D721Med (cell line): ENCODE data around the gene GALNT18.

ENCODE experiments used
- DNase-seq: peaks from one replicate; pipeline ENCODE4 v3.0.0; 2011; ENCODE audit warnings: low spot score; ENCODE audit not compliant: insufficient read length
- FAIRE-seq: peaks from 2 replicates; lab custom pipeline; 2011; peaks lifted over from hg19 to GRCh38; lab: Jason Lieb, UNC
- CTCF ChIP-seq: IDR thresholded peaks from 2 replicates; pipeline ENCODE4 v1.5.1; 2012; ENCODE audit warnings: mild to moderate bottlenecking, control low read depth; ENCODE audit not compliant: insufficient read depth; ENCODE audit errors: missing control alignments

The GALNT18 gene

DNA sequence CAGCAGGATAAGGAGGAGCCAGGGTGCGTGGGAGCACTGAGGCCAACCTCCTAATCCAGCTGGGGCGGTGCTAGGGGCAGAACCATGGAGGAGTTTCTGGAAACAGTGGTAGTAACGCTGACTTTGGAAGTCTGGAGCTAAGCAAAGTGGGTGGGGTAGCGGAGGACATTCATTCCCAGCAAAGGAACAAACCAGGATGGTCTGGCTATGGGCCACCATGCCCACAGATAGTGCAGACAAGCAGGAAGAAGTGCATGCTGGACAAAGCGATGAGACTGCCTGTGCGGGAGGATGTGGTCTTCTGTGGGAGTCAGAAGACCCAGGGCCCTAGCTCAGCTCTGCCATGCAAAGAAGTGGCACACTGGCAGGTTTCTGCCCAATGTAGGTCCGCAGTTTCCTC is 197.1 kb downstream of the GALNT18 start:
- TF ChIP-seq CTCF: no peak

DNA sequence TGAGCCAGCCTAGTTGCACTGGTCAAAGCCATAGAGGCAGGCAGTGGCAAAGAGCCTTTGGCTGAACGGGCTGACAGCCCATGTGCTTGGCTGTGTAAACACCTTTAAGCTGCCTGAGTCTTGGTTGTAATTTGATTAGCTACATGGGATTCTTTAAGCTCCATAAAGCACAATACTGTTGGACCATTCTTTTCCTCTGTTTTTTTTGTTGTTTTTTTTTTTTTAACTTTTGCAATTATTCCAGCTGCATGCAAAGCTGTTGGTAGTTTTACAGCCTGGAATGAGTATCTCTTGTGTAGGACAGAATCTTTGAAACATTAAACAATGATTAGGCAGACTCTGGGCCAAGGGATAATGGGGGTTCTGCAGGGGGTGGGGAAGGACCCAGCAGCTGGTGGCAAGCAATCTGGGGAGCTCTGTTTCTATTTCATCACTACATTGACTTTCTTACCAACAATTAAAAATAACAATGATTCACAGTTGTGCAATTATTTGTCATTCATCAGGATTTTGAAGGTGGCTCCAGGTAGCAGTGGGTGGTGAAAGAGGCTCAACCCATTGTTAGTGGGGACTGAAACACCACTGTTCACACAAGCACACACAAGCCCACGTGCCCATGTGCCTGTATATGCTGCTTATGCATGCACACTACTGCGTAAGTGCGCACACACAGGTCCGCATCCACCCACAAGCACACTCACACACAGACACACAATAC is 199.2 kb downstream of the GALNT18 start:
- no peak for FAIRE-seq
- TF ChIP-seq CTCF: no peak
- no peak for DNase-seq

More for the DNA sequence above, 197.1 kb downstream of the GALNT18 start:
- no peak for FAIRE-seq
- DNase-seq: no peak

DNA sequence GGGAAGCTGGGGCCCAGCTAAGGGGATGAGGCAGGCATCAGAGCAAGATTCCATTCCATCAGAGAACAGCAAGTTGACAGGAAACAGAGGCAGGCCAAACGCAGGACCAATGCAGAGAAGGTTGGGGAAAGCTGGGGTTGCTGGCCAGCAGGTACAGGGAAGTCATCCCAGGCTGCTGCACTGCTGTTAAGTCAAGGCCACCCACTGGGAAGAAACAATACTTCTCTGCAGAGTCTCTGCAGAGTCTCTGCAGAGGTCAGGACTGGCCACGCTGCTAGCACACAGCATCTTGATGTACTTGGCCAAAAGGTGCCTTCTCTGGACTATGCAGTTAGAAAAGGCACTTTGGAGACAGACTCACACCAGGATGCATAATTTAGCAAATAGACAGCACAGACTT is 200.3 kb downstream of the GALNT18 start:
- FAIRE-seq (no peak), DNase-seq (no peak)
- TF ChIP-seq CTCF: no peak

DNA sequence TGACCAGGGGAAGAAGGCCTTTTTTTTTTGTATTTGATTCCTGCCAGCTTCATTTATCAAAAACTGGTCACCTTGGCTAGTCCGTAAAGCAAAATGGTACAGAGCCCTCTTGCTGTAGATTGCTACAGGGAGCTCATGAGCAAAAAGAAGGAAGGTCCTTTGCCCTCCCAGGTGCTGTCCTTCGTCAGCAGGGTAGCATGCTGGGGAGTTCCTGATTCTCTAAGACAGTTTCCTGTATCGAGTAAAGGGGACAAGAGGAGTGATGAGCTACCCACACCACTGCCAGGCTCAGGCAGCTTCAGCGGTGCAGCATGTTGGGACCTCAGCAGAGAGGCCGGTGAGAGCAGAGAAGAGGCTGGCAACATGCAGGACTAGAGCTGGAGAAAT is 200.9 kb downstream of the GALNT18 start:
- DNase-seq (no peak), FAIRE-seq (no peak)
- TF ChIP-seq CTCF: no peak

DNA sequence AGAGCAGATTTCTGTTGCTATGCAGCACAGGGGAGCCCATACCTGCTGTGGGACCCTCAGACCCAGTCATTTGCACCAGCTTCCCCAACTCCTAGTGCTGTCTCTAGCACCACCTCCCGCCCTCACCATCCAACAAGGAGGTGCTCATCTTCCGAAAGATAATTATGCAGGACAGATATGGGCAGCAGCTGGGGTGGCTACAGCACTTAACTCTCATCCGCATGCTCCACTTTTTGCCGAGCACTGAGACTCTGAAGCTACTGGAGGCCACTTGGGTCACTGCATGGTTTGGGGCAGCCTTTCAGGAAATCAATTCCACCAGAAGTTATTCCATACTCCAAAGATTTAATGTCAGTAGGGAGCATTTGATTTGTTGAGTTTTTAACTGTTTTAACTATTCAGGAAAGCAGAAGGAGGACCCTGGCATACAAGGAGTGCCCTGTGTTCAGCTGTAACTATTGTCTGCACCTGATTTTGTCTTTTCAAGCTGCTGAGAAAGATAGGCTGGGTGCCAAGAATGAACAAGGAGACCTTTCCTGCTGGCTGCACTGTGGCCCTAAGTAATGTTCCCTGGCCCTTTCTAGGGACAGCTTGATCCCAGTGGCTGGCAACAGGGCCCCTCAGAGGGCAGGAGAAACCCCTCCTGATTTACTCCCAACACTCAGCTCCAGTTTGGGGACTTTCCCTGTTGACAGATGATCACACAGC is 201.5 kb downstream of the GALNT18 start:
- FAIRE-seq (no peak), DNase-seq (no peak)
- TF ChIP-seq CTCF: no peak

DNA sequence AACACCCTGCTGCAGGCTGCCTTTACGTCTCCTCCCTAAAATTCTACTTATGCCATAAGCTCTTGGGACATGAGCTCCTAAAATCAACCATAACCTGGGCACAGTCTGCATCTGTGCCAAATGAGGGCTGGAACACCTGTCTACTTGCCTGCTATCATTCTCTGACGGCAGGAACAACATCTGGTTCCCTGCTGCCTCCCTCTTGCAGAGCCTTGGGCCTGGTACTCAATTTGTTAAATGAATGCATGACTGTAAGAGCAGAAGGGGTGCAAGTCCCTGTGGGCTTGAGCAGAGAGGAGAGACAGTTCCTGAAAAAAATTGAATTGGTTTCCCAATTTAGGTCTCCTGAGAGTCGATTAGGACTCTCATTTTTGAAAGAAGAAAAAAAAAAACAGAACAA is 202.1 kb downstream of the GALNT18 start:
- FAIRE-seq: no peak
- TF ChIP-seq CTCF: no peak
- DNase-seq: no peak

- no peak for FAIRE-seq
- no peak for DNase-seq
- TF ChIP-seq CTCF: no peak
Measured at GRCh38 chr11:11416917-11417316, 204.9 kb downstream of the GALNT18 start.
